NCI-H1092 (cell line): Measurements from ENCODE around the gene ZNF341.

Experiments
- DNase-seq: peaks from one replicate; lab custom pipeline; 2025; lab: John Stamatoyannopoulos, UW

The ZNF341 gene

GRCh38 chr20:33825340-33826269 lies 93.8 kb downstream of the ZNF341 start:
- no peak for DNase-seq

GRCh38 chr20:33826270-33826897 lies 94.6 kb downstream of the ZNF341 start:
- no peak for DNase-seq

- no peak for DNase-seq
These were observed 95.3 kb downstream of the ZNF341 start for GRCh38 chr20:33827109-33827508.

- no peak for DNase-seq
These were observed 96.0 kb downstream of the ZNF341 start for GRCh38 chr20:33827634-33828325.

- DNase-seq: no peak
These were observed 96.6 kb downstream of the ZNF341 start for GRCh38 chr20:33828326-33828844.

GRCh38 chr20:33828967-33829560 lies 97.3 kb downstream of the ZNF341 start:
- DNase-seq: no peak

- no peak for DNase-seq
These were observed 97.8 kb downstream of the ZNF341 start for GRCh38 chr20:33829636-33830035.

GRCh38 chr20:33830371-33830770 lies 98.6 kb downstream of the ZNF341 start:
- DNase-seq: no peak

GRCh38 chr20:33832103-33832804 lies 100.5 kb downstream of the ZNF341 start:
- DNase-seq: no peak

- DNase-seq: no peak
These were observed 101.5 kb downstream of the ZNF341 start for GRCh38 chr20:33833333-33833732.

- DNase-seq: no peak
These were observed 103.9 kb downstream of the ZNF341 start for GRCh38 chr20:33835615-33836172.

GRCh38 chr20:33836277-33836676 lies 104.5 kb downstream of the ZNF341 start:
- DNase-seq: no peak

GRCh38 chr20:33837096-33837830 lies 105.5 kb downstream of the ZNF341 start:
- DNase-seq: no peak

- no peak for DNase-seq
These were observed 106.5 kb downstream of the ZNF341 start for GRCh38 chr20:33838035-33838864.

GRCh38 chr20:33839591-33839990 lies 107.8 kb downstream of the ZNF341 start:
- peak; percentile 53 for DNase-seq

- no peak for DNase-seq
These were observed 108.4 kb downstream of the ZNF341 start for GRCh38 chr20:33840160-33840559.

- no peak for DNase-seq
These were observed 109.1 kb downstream of the ZNF341 start for GRCh38 chr20:33840759-33841435.

GRCh38 chr20:33841436-33841799 lies 109.6 kb downstream of the ZNF341 start:
- DNase-seq: no peak
